H1 (cell line): Measurements from ENCODE around the gene ABLIM1.

Experiments used
- CTCF ChIP-seq, 3 experiments: IDR thresholded peaks; 1 replicate in 2 of 3; 2 replicates in 1 of 3; pipeline versions ENCODE4 v1.5.1 to v1.6.1; 2011; ENCODE audit warnings: low read length in 3 of 3, mild to moderate bottlenecking in 3 of 3, inconsistent platforms in 2 of 3, low read depth in 1 of 3, moderate library complexity in 1 of 3; ENCODE audit not compliant: insufficient read depth in 1 of 3; ENCODE audit errors: control extremely low read depth in 1 of 3
- EP300 ChIP-seq, 2 experiments: IDR thresholded peaks; 1 replicate in 1 of 2; 2 replicates in 1 of 2; pipeline ENCODE4 v1.6.1; 2011 to 2012; ENCODE audit warnings: low read depth in 2 of 2, low read length in 2 of 2, mild to moderate bottlenecking in 2 of 2, borderline replicate concordance in 1 of 2, inconsistent platforms in 1 of 2, moderate library complexity in 1 of 2
- POLR2A ChIP-seq, 2 experiments: IDR thresholded peaks; 1 replicate in 1 of 2; 2 replicates in 1 of 2; pipeline ENCODE4 v1.6.1; 2011; ENCODE audit warnings: low read depth in 2 of 2, low read length in 2 of 2, mild to moderate bottlenecking in 2 of 2; ENCODE audit errors: control extremely low read depth in 1 of 2
- SP1 ChIP-seq: IDR thresholded peaks from 2 replicates; pipeline ENCODE4 v1.6.1; 2011; ENCODE audit warnings: low read depth, low read length

GRCh38 chr10:114489521-114490310 lies 168.4 kb downstream of the ABLIM1 start:
- TF ChIP-seq CTCF (IDR thresholded peaks at IDR 0.05; ENCODE audit: control extremely low read depth in 1 of 3, insufficient read depth in 1 of 3, low read depth in 1 of 3, low read length in 3 of 3) (no peak), EP300 (IDR thresholded peaks at IDR 0.05; ENCODE audit: borderline replicate concordance in 1 of 2, low read depth in 2 of 2, low read length in 2 of 2) (no peak), SP1 (no peak), POLR2A (IDR thresholded peaks at IDR 0.05; ENCODE audit: control extremely low read depth in 1 of 2, low read depth in 2 of 2, low read length in 2 of 2) (no peak)
